Neural cell (in vitro differentiated cells): Measurements from ENCODE around the gene CD300C. TPM values are rescaled to one million over a fixed set of nuclear protein-coding genes. Genes with fewer than 3 reads are reported as not detected.

Source experiments
- H2AFZ ChIP-seq: fragments of 200-600, 300-800 bp; sonication (generic), shearing (Covaris generic); 2 replicates; pipeline ENCODE4 v1.6.0; 2014; ENCODE audit warnings: low read depth, mild to moderate bottlenecking, antibody characterized with exemption, low read length, moderate library complexity
- H3F3A ChIP-seq: fragments of 200-600 bp; shearing (Covaris generic); 2 replicates; pipeline ENCODE4 v1.6.1; 2016; ENCODE audit warnings: mild to moderate bottlenecking, moderate library complexity, mixed read lengths, antibody characterized with exemption, low read length; ENCODE audit not compliant: insufficient read depth, poor library complexity, severe bottlenecking
- H3K27ac ChIP-seq: fragments of 200-600, 300-800 bp; sonication (generic), shearing (Covaris generic); 2 replicates; pipeline ENCODE4 v1.5.1; 2014; ENCODE audit warnings: mild to moderate bottlenecking, low read length, moderate library complexity
- H3K27me3 ChIP-seq: fragments of 300-800, 200-600 bp; sonication (generic), shearing (Covaris generic); 2 replicates; pipeline ENCODE4 v1.6.0; 2014; ENCODE audit warnings: mild to moderate bottlenecking, low read depth, low read length, moderate library complexity; ENCODE audit not compliant: insufficient read depth
- H3K36me3 ChIP-seq: fragments of 300-800, 200-600 bp; sonication (generic), shearing (Covaris generic); 2 replicates; pipeline ENCODE4 v1.5.1; 2014; ENCODE audit warnings: mild to moderate bottlenecking, antibody characterized with exemption, low read length, moderate library complexity; ENCODE audit not compliant: insufficient read depth
- H3K4me2 ChIP-seq: fragments of 300-800, 200-600 bp; sonication (generic), shearing (Covaris generic); 2 replicates; pipeline ENCODE4 v1.6.0; 2014; ENCODE audit warnings: mild to moderate bottlenecking, low read length
- H3K4me3 ChIP-seq: fragments of 300-800, 200-600 bp; sonication (generic), shearing (Covaris generic); 2 replicates; pipeline ENCODE4 v1.5.1; 2014; ENCODE audit warnings: mild to moderate bottlenecking, low read length, moderate library complexity
- H3K79me2 ChIP-seq: fragments of 200-600 bp; shearing (Covaris generic); replicated peaks from 2 replicates; pipeline ENCODE4 v1.6.0; 2014; ENCODE audit warnings: mild to moderate bottlenecking, low read length, moderate library complexity; ENCODE audit not compliant: insufficient read depth
- H3K9ac ChIP-seq: fragments of 300-800, 200-600 bp; sonication (generic), shearing (Covaris generic); 2 replicates; pipeline ENCODE4 v1.6.1; 2016; ENCODE audit warnings: mild to moderate bottlenecking, low read length, mixed read lengths
- H3K9me2 ChIP-seq: fragments of 200-600 bp; shearing (Covaris generic); 2 replicates; pipeline ENCODE4 v1.6.1; 2016; ENCODE audit warnings: mild to moderate bottlenecking, low read length, mixed read lengths; ENCODE audit not compliant: insufficient read depth
- H3K9me3 ChIP-seq: fragments of 200-600, 300-800 bp; sonication (generic), shearing (Covaris generic); 2 replicates; pipeline ENCODE4 v1.6.1; 2016; ENCODE audit warnings: mild to moderate bottlenecking, mixed run types, low read length, moderate library complexity, mixed read lengths
- H4K20me1 ChIP-seq: fragments of 200-600 bp; shearing (Covaris generic); 2 replicates; pipeline ENCODE4 v1.6.1; 2016; ENCODE audit warnings: mild to moderate bottlenecking, mixed run types; ENCODE audit not compliant: insufficient read depth
- EP300 ChIP-seq: fragments of 450-650 bp; conservative IDR thresholded peaks from 2 replicates; pipeline ENCODE4 v1.6.1; 2014; ENCODE audit warnings: antibody characterized with exemption, mild to moderate bottlenecking, moderate library complexity; ENCODE audit not compliant: poor library complexity, severe bottlenecking
- EZH2 ChIP-seq: fragments of 200-600, 300-800 bp; shearing (Covaris generic), sonication (generic); IDR thresholded peaks from 2 replicates; pipeline ENCODE4 v1.6.1; 2014; ENCODE audit warnings: antibody characterized with exemption, low read length, borderline replicate concordance, mild to moderate bottlenecking; ENCODE audit not compliant: insufficient read depth, poor library complexity, severe bottlenecking
- MXI1 ChIP-seq: fragments of 450-650 bp; conservative IDR thresholded peaks from 2 replicates; pipeline ENCODE4 v1.6.1; 2014; ENCODE audit warnings: antibody characterized with exemption, mild to moderate bottlenecking; ENCODE audit not compliant: poor library complexity, severe bottlenecking
- POLR2AphosphoS5 ChIP-seq: IDR thresholded peaks from 2 replicates; pipeline ENCODE4 v1.6.1; 2012
- RAD21 ChIP-seq: fragments of 450-650 bp; conservative IDR thresholded peaks from 2 replicates; pipeline ENCODE4 v1.6.1; 2014; ENCODE audit warnings: antibody characterized with exemption, mild to moderate bottlenecking, moderate library complexity
- SMC3 ChIP-seq: fragments of 450-650 bp; conservative IDR thresholded peaks from 2 replicates; pipeline ENCODE4 v1.6.1; 2014; ENCODE audit warnings: antibody characterized with exemption, mild to moderate bottlenecking, moderate library complexity; ENCODE audit not compliant: poor library complexity
- TAF1 ChIP-seq: IDR thresholded peaks from 2 replicates; pipeline ENCODE4 v1.6.1; 2012; ENCODE audit warnings: low read depth
- polyA plus RNA-seq: library from polyadenylated mRNA; depleted of rRNA; stranded (reverse); fragments of >200 nt; gene quantifications from 2 replicates; pipeline ENCODE4 v1.2.3, GENCODE V29; 2014
- TF ChIP-seq, protein P1 (sequence below): IDR thresholded peaks from 2 replicates; pipeline ENCODE4 v1.6.1; 2012; ENCODE audit warnings: borderline replicate concordance
- TF ChIP-seq, protein P2 (sequence below): fragments of 450-650 bp; IDR thresholded peaks from 2 replicates; pipeline ENCODE4 v1.5.1; 2014; ENCODE audit warnings: antibody characterized with exemption, mild to moderate bottlenecking, moderate library complexity; ENCODE audit not compliant: poor library complexity, severe bottlenecking

The CD300C gene
- polyA plus RNA-seq, 1 donor from 2014 or later: not detected

DNA sequence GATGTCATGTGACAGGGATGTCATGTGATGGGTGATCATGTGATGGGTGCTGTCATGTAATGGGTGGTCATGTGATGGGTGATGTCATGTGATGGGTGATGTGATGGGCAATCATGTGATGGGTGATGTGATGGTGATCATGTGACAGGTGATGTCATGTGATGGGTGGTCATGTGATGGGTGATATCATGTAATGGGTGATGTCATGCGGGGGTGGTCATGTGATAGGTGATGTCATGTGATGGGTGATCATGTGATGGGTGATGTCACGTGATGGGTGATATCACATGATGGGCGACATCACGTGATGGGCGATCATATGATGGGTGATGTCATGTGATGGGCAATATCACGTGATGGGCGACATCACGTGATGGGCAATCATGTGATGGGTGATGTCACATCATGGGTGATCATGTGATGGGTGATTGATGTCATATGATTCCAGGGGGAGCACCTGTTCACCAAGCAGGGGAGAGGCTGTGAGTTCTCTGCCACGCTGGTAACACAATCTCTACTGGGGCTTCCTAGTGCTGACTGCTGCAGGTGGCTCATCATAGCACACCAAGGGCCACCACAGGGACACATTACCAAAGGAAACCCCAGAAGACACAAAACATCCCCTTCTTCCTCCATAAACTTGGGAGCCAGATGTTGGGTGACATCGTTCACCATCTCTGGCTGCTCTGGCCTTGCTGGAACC lies 31.1 kb downstream of the CD300C start:
- H2AFZ ChIP-seq: no peak overlapping the region
- no peaks in the 10 kb centered on the region for H3K9me2 ChIP-seq
- no peaks in the 10 kb centered on the region for H3K36me3 ChIP-seq
- no peaks in the 10 kb centered on the region for H3F3A ChIP-seq
- no peak overlapping the region for H3K9ac ChIP-seq
- H3K27me3 ChIP-seq: no peaks in the 10 kb centered on the region
- TF ChIP-seq RAD21: no peak
- peak; percentile 24 for TF ChIP-seq EP300
- TF ChIP-seq TAF1: no peak
- no peak for TF ChIP-seq EZH2
- peak; percentile 6 for TF ChIP-seq POLR2AphosphoS5
- no peak overlapping the region for H3K27ac ChIP-seq
- H4K20me1 ChIP-seq: no peaks in the 10 kb centered on the region
- no peak overlapping the region for H3K4me2 ChIP-seq
- H3K79me2 ChIP-seq: no peaks in the 10 kb centered on the region
- no peak overlapping the region for H3K4me3 ChIP-seq
- no peaks in the 10 kb centered on the region for H3K9me3 ChIP-seq

DNA sequence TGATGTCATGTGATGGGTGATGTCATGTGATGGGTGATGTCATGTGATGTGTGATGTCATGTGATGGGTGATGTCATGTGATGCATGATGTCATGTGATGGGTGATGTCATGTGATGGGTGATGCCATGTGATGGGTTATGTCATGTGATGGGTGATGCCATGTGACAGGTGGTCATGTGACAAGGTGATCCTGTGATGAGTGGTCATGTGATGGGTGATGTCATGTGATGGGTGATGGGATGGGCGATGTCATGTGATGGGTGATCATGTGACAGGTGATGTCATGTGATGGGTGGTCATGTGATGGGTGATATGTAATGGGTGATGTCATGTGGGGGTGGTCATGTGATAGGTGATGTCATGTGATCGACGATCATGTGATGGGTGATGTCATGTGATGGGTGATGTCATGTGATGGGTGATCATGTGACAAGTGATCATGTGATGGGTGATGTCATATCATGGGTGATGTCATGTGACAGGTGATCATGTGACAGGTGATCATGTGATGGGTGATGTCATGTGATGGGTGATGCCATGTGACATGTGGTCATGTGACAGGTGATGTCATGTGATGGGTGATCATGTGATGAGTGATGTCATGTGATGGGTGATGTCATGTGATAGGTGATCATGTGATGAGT lies 31.8 kb downstream of the CD300C start:
- Histone ChIP-seq H2AFZ (no peak overlapping the region), H3K4me2 (no peak overlapping the region), H3K36me3 (no peaks in the 10 kb centered on the region), H3K9me2 (no peaks in the 10 kb centered on the region), H4K20me1 (no peaks in the 10 kb centered on the region), H3K9me3 (no peaks in the 10 kb centered on the region), H3K27ac (no peak overlapping the region), H3K27me3 (no peaks in the 10 kb centered on the region), H3F3A (no peaks in the 10 kb centered on the region), H3K9ac (no peak overlapping the region), H3K79me2 (no peaks in the 10 kb centered on the region), H3K4me3 (no peak overlapping the region)
- no peak for TF ChIP-seq RAD21
- peak; percentile 75 for TF ChIP-seq EP300
- TF ChIP-seq, protein P1, sequence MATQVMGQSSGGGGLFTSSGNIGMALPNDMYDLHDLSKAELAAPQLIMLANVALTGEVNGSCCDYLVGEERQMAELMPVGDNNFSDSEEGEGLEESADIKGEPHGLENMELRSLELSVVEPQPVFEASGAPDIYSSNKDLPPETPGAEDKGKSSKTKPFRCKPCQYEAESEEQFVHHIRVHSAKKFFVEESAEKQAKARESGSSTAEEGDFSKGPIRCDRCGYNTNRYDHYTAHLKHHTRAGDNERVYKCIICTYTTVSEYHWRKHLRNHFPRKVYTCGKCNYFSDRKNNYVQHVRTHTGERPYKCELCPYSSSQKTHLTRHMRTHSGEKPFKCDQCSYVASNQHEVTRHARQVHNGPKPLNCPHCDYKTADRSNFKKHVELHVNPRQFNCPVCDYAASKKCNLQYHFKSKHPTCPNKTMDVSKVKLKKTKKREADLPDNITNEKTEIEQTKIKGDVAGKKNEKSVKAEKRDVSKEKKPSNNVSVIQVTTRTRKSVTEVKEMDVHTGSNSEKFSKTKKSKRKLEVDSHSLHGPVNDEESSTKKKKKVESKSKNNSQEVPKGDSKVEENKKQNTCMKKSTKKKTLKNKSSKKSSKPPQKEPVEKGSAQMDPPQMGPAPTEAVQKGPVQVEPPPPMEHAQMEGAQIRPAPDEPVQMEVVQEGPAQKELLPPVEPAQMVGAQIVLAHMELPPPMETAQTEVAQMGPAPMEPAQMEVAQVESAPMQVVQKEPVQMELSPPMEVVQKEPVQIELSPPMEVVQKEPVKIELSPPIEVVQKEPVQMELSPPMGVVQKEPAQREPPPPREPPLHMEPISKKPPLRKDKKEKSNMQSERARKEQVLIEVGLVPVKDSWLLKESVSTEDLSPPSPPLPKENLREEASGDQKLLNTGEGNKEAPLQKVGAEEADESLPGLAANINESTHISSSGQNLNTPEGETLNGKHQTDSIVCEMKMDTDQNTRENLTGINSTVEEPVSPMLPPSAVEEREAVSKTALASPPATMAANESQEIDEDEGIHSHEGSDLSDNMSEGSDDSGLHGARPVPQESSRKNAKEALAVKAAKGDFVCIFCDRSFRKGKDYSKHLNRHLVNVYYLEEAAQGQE: no peak
- no peak for TF ChIP-seq SMC3
- no peak for TF ChIP-seq EZH2
- no peak for TF ChIP-seq TAF1
- TF ChIP-seq POLR2AphosphoS5: peak; percentile 58
- TF ChIP-seq, protein P2, sequence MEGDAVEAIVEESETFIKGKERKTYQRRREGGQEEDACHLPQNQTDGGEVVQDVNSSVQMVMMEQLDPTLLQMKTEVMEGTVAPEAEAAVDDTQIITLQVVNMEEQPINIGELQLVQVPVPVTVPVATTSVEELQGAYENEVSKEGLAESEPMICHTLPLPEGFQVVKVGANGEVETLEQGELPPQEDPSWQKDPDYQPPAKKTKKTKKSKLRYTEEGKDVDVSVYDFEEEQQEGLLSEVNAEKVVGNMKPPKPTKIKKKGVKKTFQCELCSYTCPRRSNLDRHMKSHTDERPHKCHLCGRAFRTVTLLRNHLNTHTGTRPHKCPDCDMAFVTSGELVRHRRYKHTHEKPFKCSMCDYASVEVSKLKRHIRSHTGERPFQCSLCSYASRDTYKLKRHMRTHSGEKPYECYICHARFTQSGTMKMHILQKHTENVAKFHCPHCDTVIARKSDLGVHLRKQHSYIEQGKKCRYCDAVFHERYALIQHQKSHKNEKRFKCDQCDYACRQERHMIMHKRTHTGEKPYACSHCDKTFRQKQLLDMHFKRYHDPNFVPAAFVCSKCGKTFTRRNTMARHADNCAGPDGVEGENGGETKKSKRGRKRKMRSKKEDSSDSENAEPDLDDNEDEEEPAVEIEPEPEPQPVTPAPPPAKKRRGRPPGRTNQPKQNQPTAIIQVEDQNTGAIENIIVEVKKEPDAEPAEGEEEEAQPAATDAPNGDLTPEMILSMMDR: no peak
- TF ChIP-seq MXI1: no peak
